Islet precursor cell (in vitro differentiated cells): Measurements from ENCODE around the gene PPWD1.
"Not testable (repeated sequence)": the region's sequence is repeated elsewhere in the genome, so short reads cannot be mapped to it uniquely, and the experiment has no call there.

Source experiments
- DNase-seq: peaks from one replicate; pipeline ENCODE4 v3.0.0-alpha.2; 2018

PPWD1 gene

GRCh38 chr5:65562731-65563701 is at the start of gene PPWD1, which contains the start of gene CENPK:
Gene PPWD1 (plus strand): TSS chr5:65563296. CDS start chr5:65563311, 15 bp downstream.
Gene CENPK (minus strand): TSS chr5:65563168. CDS start chr5:65554907, 8,261 bp downstream.
- peak; percentile 98 for DNase-seq

GRCh38 chr5:65525726-65526125 is 37.4 kb upstream of the PPWD1 start:
- DNase-seq: no peak

DNA sequence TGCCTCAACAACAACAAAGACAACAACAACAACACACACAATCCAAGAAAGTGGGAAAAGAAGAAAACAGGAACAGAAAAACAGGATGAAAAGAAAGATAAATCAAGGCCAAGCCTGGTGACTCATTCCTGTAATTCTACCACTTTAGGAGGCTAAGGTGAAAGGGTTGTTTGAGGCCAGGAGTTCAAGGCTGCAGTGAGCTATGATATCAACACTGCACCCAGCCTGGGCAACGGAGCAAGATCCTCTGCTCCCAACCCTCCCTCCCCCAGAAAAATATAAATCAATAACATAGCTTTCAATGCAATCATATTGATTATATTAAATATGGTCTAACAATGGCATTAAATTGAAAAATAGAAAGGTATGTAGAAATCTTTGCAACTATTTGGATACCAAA is 32.2 kb upstream of the PPWD1 start:
- DNase-seq: no peak

DNA sequence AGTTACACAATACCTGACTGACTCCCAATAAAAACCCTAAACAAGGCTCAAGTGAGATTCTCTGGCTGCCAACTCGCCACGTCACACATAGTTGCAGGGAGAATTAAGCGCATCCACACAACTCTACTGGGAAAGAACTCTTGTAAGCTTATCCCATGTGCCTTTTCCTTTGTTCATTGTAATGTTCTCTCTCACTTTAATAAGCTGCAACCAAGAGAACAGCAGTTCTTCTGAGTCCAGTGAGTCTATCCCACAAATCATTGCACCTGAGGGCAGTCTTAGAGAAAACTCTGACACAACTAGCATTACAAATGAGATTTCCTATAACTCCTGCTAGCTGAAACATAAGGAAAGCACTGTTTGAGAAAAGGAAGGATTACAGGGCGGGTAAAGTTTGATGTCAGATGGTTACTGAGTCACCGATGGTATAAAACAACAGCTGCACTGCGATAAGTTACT is 27.5 kb upstream of the PPWD1 start:
- DNase-seq: no peak

DNA sequence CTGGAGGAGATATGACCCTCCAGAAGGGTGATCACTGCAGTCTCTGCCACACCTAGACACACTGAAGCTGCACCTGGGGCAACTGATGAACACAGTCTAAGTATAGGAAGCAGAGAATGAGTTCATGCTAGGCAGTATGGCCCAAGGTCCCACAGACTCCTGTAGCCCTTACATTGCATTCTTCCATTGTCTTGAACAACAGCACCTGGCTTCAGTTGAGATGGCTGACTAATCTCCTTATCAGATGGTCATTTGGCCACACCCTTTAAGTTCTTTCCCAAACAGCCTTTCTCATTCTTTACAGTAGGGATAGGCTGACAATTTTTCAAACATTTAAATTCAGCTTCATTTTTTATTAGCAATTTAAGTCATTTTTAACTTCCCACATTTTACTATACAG is 23.3 kb upstream of the PPWD1 start:
- no peak for DNase-seq

DNA sequence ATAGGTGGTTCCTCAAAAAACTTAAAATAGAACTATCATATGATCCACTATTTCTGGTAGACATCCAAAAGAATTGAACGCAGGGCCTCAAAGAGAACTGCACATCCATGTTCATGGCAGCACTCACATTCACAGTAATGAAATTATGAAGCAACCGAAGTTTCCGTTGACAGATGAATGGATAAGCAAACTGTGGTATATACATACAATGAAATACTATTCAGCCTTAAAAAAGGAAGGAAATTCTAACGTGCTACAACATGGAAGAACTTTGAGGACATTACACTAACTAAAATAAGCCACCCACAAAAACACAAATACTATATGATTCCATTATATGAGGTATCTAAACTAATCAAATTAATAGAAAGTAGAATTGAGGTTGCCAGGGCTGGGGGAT is 18.6 kb upstream of the PPWD1 start:
- DNase-seq: no peak

- DNase-seq: no peak
These were observed 17.0 kb upstream of the PPWD1 start for GRCh38 chr5:65546141-65546540.

GRCh38 chr5:65548281-65548680 is 14.8 kb upstream of the PPWD1 start:
- DNase-seq: no peak

- no peak for DNase-seq
These were observed 9.2 kb upstream of the PPWD1 start for GRCh38 chr5:65553941-65554340.

GRCh38 chr5:65555287-65555686 is 7.8 kb upstream of the PPWD1 start:
- DNase-seq: no peak

DNA sequence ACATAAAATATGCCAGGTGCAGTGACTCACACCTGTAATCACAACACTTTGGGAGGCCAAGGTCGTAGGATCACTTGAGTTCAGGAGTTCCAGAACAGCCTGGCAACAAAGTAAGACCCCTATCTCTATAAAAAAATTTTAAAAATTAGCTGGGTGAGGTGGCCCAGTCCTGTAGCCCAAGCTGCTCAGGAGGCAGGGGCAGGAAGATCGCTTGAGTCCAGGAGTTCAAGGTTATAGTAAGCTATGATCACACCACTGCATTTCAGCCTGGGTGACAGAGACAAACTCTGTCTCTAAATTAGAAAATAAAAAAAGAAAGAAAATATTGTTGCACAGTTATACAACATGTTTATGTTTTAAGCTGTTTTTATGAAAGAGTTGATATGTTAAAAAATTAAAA is 6.9 kb upstream of the PPWD1 start:
- DNase-seq: no peak

- DNase-seq: no peak
These were observed 6.4 kb upstream of the PPWD1 start for GRCh38 chr5:65556718-65557117.

GRCh38 chr5:65563777-65564176 is 681 bp downstream of the PPWD1 start:
- no peak for DNase-seq

DNA sequence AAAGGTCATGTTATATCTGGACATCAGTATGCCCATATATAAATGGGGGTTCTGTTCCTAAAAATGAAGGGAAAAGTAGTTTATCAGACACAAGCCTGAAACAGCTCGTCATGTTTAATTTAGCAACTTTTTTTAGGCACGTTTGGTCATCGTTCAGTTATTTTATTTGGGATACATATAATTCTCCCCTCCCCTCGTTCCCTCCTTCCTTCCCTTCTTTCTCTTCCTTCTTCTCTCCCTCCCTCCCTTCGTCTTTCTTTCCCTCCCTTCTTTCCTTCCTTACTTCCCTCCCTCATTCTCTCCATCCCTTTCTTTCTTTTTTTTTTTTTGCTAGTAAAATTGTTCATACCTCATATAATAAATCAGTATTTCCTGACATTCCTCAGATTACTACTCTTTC is 3.4 kb downstream of the PPWD1 start:
- DNase-seq: no peak

GRCh38 chr5:65570598-65571226 is 7.6 kb downstream of the PPWD1 start:
- DNase-seq: no peak

DNA sequence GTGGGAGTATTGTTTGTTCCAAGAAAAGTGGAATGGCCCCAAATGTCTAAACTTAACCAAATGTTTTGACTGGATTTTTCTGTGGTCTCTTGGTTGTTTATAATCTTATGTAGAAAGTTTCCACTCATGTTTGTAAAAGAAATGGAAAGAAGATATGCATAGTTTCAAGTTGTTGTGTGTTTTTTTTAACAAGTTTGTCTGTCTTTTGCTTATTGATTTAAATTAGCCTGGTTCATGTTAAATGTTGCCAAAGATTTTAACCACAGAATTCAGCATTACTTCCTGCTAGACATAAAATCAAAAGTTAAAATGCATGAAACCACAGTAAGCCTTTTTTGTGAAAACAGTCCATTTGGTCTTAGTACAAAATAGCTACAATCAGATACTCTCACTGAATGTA is 14.0 kb downstream of the PPWD1 start:
- DNase-seq: no peak

- DNase-seq: no peak
These were observed 25.6 kb downstream of the PPWD1 start for GRCh38 chr5:65588694-65589093.

DNA sequence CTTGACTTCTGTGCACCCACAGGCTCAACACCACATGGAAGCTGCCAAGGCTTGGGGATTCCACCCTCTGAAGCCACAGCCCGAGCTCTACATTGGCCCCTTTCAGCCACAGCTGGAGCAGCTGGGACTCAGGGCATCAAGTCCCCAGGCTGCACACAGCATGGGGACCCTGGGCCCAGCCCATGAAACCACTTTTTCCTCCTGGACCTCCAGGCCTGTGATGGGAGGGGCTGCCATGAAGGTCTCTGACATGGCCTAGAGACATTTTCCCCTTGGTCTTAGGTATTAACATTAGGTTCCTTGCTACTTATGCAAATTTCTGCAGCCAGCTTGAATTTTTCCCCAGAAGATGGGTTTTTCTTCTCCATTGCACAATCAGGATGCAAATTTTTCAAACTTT is 38.7 kb downstream of the PPWD1 start:
- DNase-seq: not testable (repeated sequence)

DNA sequence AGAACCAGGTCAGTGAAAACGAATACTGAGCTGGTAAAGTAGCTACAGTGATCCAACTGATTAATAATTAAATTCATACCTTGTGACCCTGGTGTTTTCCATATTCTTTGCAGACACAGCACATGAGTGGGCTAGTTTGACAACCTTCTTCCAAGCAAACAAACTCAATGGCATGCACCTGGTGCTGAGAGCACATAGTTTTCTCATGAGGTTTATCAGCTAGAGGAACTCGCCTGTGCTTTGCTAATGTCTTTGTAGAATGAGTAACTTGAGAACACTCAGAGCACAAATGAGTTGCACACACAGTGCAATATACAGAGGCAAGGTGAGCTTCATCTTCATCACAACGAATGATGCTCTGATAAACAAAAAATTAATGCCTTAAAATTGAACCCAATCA is 48.4 kb downstream of the PPWD1 start:
- peak; percentile 73 for DNase-seq

DNA sequence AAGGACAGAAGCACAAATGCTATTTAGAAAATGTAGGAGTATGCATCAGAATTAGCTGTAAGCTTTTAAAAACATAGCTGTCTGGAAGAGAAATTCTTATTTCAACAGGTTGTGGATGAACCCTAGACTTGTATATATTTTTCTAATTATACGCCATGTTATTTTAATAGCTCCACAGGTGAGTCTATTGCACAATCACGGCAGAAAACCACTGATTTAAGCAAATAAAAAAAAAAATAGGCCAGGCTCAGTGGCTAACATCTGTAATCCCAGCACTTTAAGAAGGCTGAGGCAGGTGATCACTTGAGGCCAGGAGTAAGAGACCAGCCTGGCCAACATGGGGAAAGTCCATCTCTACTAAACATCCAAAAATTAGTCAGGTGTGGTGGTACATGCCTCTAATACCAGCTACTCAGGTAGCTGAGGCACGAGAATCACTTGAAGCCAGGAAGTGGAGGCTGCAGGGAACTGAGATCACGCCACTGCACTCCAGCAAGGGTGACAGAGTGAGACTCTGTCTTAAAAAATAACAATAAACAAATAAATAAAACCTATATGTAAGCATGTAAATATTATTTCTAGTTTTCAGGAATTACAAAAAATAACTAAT is 49.3 kb downstream of the PPWD1 start:
- DNase-seq: no peak

DNA sequence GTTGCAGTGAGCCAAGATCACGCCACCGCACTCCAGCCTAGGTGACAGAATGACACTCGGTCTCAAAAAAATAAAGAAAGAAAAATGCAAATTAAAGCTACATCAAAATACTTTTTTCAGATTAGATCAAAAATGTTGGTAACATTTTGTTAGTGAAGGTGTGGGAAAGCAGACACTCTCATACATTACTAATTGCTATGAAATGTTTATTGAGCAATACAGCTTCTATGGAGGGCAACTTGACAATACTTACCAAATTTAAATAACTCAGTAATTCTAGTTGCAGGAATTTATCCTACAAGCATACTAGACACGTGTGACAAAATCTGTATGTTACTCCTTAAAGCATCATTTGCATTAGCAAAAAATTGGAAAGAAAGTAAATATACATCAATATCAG is 56.9 kb downstream of the PPWD1 start:
- DNase-seq: no peak

DNA sequence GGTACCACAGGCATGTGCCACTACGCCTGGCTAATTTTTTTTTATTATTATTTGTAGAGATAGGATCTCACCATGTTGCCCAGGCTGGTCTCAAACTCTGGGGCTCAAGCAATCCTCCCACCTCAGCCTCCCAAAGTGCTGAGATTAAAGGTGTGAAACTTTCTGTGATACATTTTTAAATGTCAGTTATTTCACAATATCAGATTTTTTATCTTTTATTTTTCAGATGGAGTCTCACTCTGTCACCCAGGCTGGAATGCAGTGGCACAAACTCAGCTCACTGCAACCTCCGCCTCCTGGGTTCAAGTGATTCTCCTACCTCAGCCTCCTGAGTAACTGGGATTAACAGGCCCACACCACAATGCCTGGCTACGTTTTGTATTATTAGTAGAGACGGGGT is 58.9 kb downstream of the PPWD1 start:
- not testable (repeated sequence) for DNase-seq

GRCh38 chr5:65623482-65623881 is 60.4 kb downstream of the PPWD1 start:
- DNase-seq: no peak
